AG09309 (cell line): ENCODE data around the gene OSBPL8.
A peak's percentile ranks its signal among the peaks of the same experiment; 100 is the strongest.

Experiments used
- DNase-seq: peaks from one replicate; pipeline ENCODE4 v3.0.0-alpha.2; 2010; ENCODE audit warnings: low read depth
- H3K4me3 ChIP-seq: 2 replicates; pipeline ENCODE4 v1.5.1; 2011; ENCODE audit warnings: mild to moderate bottlenecking, low read depth, low read length, moderate library complexity; ENCODE audit not compliant: control insufficient read depth
- TF ChIP-seq, protein P1 (sequence below): IDR thresholded peaks from 2 replicates; pipeline ENCODE4 v1.5.1; 2011; ENCODE audit warnings: mild to moderate bottlenecking, low read depth, low read length, inconsistent platforms; ENCODE audit not compliant: insufficient read depth, control insufficient read depth; ENCODE audit errors: missing control alignments

Gene OSBPL8

DNA sequence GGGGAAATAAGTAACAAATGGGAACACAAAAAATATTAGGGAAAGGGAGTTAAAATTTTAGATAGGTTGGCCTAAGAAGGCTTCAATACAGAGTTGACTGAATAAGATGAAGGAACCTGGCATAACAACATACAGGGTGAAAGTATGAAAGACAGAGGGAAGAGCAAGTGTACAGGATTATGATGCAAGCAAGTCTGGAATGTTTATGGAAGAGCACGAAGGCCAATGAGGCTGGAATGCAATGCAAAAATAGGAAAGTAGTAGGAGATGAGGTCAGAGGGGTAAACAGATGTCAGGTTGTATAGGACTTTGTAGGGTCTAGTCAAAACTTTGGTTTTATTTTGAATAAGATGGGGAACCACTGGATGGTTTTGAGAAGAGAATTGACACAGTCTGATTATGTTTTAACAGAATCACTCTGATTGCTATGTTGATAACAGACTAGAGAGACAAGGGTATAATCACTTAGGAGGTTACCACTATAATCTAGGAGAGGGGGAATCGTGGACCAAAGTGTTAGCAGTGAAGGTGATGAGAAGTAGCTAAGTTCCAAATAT, 96.8 kb downstream of the OSBPL8 start:
- DNase-seq, result no peak
- TF ChIP-seq, protein P1, sequence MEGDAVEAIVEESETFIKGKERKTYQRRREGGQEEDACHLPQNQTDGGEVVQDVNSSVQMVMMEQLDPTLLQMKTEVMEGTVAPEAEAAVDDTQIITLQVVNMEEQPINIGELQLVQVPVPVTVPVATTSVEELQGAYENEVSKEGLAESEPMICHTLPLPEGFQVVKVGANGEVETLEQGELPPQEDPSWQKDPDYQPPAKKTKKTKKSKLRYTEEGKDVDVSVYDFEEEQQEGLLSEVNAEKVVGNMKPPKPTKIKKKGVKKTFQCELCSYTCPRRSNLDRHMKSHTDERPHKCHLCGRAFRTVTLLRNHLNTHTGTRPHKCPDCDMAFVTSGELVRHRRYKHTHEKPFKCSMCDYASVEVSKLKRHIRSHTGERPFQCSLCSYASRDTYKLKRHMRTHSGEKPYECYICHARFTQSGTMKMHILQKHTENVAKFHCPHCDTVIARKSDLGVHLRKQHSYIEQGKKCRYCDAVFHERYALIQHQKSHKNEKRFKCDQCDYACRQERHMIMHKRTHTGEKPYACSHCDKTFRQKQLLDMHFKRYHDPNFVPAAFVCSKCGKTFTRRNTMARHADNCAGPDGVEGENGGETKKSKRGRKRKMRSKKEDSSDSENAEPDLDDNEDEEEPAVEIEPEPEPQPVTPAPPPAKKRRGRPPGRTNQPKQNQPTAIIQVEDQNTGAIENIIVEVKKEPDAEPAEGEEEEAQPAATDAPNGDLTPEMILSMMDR, result no peak
- H3K4me3 ChIP-seq, result no peak overlapping the region

DNA sequence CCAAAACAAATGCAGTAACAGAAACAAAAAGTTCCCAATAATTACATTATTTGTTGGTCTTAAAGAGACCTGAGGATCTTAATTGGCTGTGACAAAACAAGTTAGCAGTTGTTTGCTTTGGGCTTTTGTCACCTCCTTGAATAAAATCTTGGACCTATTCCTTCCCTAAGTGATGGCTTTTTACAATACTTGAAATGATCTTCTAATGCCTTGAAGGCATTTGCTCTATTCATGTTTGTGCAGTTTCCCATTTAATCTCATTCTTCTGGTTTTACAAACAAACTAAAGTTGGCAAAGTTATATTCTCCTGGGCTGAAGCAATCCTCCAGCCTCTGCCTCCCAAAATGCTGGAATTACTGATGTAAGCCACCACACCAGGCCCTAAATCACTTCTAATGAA, 98.8 kb downstream of the OSBPL8 start:
- no peak for DNase-seq
- TF ChIP-seq, protein P1, result no peak
- no peak overlapping the region for H3K4me3 ChIP-seq

DNA sequence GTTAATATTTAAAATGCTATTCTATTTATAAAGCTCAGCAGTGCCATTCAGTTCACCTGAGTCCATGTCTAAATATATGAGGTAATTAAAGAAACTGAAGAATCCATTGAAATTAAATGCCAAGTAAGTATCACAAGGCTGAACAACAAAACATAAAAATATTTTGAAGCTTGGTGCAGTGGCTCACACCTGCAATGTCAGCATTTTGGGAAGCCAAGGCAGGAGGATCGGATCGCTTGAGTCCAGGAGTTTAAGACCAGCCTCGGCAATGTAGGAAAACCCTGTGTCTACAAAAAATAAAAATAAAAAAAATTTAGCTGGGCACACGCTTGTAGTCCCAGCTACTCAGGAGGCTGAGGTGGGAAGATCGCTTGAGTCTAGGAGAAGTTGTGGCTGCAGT, 101.8 kb downstream of the OSBPL8 start:
- DNase-seq, result no peak
- H3K4me3 ChIP-seq, result no peak overlapping the region
- TF ChIP-seq, protein P1, result no peak

DNA sequence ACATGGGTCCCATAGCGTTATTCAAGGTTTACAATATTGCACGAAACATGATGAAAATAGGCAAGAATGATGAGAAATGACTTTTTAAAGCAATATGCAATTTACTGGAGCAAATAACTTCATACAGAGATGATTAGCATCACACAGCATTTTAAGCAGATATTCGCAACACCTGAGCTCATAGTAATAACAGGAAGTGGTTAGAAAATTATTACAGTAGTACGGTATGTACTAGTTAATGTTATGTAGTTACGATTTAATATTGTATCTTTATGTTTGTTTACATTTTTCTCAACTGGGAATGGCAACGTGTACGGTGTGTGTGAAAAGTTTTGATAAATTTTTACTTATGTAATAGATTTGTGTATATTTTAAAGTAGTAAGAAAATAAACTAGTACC, 102.6 kb downstream of the OSBPL8 start:
- TF ChIP-seq, protein P1, result no peak
- DNase-seq, result no peak
- H3K4me3 ChIP-seq, result no peak overlapping the region

DNA sequence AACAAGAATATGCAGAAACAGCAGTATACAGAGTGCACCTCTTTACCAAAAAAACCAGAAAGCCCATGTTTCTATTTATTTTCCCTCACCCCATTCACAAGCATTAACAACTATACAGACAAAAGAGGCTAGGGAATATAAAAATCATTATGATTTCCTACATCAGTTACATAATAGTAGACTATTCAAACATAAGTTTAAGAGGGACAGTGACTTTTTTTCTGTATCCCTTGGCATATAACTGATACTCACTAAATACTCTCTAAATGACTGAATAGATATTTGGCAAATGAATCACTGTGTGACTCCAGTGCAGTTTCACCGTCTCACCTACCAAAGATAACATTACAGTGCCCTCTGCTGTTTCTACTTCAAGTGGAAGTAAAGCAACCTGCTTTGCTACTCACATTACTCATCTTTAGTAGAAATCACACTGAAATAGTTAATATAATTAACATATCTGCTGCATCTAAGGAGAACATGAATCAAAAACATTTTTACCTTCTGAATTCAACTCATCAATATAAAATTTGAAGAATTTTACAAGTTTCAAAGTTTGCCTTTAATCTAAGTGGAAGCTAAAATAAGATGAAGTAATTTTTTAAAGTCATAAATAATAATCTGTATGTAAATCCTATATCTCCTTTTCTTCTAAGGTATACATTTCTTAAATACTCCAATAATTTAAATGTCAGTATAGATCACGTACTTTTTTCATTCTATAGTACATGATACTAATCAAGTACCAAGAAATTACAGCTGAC, 103.8 kb downstream of the OSBPL8 start:
- H3K4me3 ChIP-seq, result no peak overlapping the region
- TF ChIP-seq, protein P1, result peak; percentile 60
- peak; percentile 77 for DNase-seq

DNA sequence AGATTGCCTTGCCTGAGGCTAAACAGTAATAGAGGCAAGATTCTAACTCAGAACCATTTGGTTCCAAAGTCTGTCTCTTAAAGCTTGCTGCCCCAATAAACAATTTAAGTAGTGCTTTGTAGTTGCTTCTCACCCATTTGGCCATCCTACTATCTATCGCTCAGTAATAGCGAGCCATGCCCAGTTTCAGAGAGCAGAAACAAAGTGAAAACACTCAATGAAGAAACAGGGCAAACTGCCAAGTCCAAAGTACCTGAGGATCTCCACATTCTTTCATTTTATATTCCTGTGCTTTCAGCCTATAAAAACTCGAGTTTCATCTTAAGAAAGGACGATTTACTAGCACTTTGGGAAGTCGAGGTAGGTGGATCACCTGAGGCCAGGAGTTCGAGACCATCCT, 108.0 kb downstream of the OSBPL8 start:
- DNase-seq, result no peak
- H3K4me3 ChIP-seq, result no peak overlapping the region
- TF ChIP-seq, protein P1, result no peak

DNA sequence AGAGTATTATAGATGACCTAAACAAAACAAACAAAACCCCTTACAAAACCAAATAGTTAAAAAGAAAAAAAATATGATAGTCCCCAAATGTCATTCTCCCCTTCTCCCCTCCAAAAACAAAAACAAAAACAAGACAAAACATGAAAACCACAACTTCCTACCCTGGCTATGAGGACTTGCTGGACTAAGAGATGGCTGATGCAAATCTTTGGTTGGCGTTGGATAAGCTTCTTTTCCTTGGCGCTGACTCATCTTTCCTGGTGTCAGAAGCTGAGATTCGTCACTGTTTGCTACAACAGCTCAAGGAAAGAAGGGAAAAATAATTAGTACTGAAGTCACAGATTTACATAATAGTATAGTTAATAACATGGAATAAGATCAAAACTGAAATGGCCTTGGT, 108.9 kb downstream of the OSBPL8 start:
- TF ChIP-seq, protein P1, result no peak
- no peak for DNase-seq
- no peak overlapping the region for H3K4me3 ChIP-seq
